Measurements from ENCODE around the gene SCPEP1. TPM values are rescaled to one million over a fixed set of nuclear protein-coding genes. Genes with fewer than 3 reads are reported as not detected.

SCPEP1 gene
- 64.4 and 73.2 TPM in 2 replicates for total RNA-seq

GRCh38 chr17:56977673-56978395, at the start of gene SCPEP1:
TSS of gene SCPEP1 (plus strand) at chr17:56978131. CDS start at chr17:56978160, 29 bp downstream.

GRCh38 chr17:56960596-56961538, 17.1 kb upstream of the SCPEP1 start, which contains the start of gene COIL:
TSS of gene COIL (minus strand) at chr17:56961050. CDS start at chr17:56961019, 31 bp downstream.

Other genes starting within 250 kb of the SCPEP1 start
- 1.1 and 1.2 TPM in 2 replicates for gene C17orf67, start 144.2 kb upstream of the SCPEP1 start, total RNA-seq
- 6.3 and 8.1 TPM in 2 replicates for gene DGKE, start 144.0 kb upstream of the SCPEP1 start, total RNA-seq
- gene TRIM25, start 64.1 kb upstream of the SCPEP1 start, total RNA-seq: 28.9 and 32.6 TPM in 2 replicates
- gene COIL, start 17.1 kb upstream of the SCPEP1 start, total RNA-seq: 12.0 and 13.3 TPM in 2 replicates
- gene AKAP1, start 107.1 kb downstream of the SCPEP1 start, total RNA-seq: 12.0 and 18.3 TPM in 2 replicates

Data from hair follicle dermal papilla cell (primary cell).